ENCODE results near the gene RPL27A.

- TF ChIP-seq POLR2A (IDR thresholded peaks at IDR 0.05): no peak
- no peak for TF ChIP-seq CTCF (IDR thresholded peaks at IDR 0.05)
These were observed 17.4 kb upstream of the RPL27A start for GRCh38 chr11:8665222-8665621.
